ENCODE results near the gene PAK1IP1. TPM values are rescaled to one million over a fixed set of nuclear protein-coding genes. Genes with fewer than 3 reads are reported as not detected.

The PAK1IP1 gene
- polyA plus RNA-seq, 1 of the 3 experiments (the other 2 are of a cell fraction): 16.2 TPM

- Histone ChIP-seq H4K20me1 (ENCODE audit: insufficient read depth) (no peaks in the 10 kb centered on the region), H3K4me2 (no peak overlapping the region), H3F3A (replicated peaks; ENCODE audit: insufficient read depth) (no peaks in the 10 kb centered on the region), H3K4me1 (ENCODE audit: control insufficient read depth in 1 of 2, insufficient read depth in 2 of 2, low read depth in 1 of 2, low read length in 1 of 2) (peaks cover 6 to 20% of the 10 kb centered on the region in 2 experiments; a peak in 3 of 4 replicates), H2AFZ (ENCODE audit: low read depth) (no peak overlapping the region), H3K79me2 (ENCODE audit: insufficient read depth) (peaks cover 25% of the 10 kb centered on the region), H3K4me3 (ENCODE audit: low read depth in 2 of 2, low read length in 1 of 2) (no peak overlapping the region), H3K9ac (no peak overlapping the region), H3K9me3 (no peaks in the 10 kb centered on the region), H3K36me3 (replicated peaks in 1 of 2; ENCODE audit: control insufficient read depth in 1 of 2, insufficient read depth in 2 of 2, low read length in 1 of 2) (peaks cover 7 to 17% of the 10 kb centered on the region in 2 experiments), H3K9me2 (no peaks in the 10 kb centered on the region), H3K27me3 (ENCODE audit: insufficient read depth) (no peaks in the 10 kb centered on the region), H3K27ac (ENCODE audit: low read depth in 2 of 2, low read length in 1 of 2) (no peak overlapping the region)
- 98% methylated on average over 5 of the region's 5 CpGs for WGBS (ENCODE audit: low lambda C conversion rate)
- ChIA-PET CTCF (no interaction called here), POLR2A (interaction anchor here (0.6 kb wide), 1 partner anchor 189 kb away, joined by 3 read pairs; no protein-coding TSS in a partner anchor)
- TF ChIP-seq MXI1 (IDR thresholded peaks at IDR 0.05; ENCODE audit: low read depth, low read length): no peak
- TF ChIP-seq MAX (IDR thresholded peaks at IDR 0.05; ENCODE audit: low read depth): no peak
- TF ChIP-seq ELF1 (IDR thresholded peaks at IDR 0.05): no peak
- TF ChIP-seq MEF2A (IDR thresholded peaks at IDR 0.05; ENCODE audit: borderline replicate concordance, low read depth): no peak
- TF ChIP-seq TEAD4 (IDR thresholded peaks at IDR 0.05; ENCODE audit: borderline replicate concordance, insufficient read depth): no peak
- no peak for TF ChIP-seq FOXJ3 (CRISPR knock-in tag; IDR thresholded peaks at IDR 0.05)
- no peak for TF ChIP-seq JUND (IDR thresholded peaks at IDR 0.05)
- no peak for DNase-seq
Measured at GRCh38 chr6:10745116-10745515, 50.3 kb downstream of the PAK1IP1 start.

- H3K4me2 ChIP-seq: peak overlapping the region; percentile 95
- DNase-seq: no peak
- H3K4me1 ChIP-seq (ENCODE audit: control insufficient read depth in 1 of 2, insufficient read depth in 2 of 2, low read depth in 1 of 2, low read length in 1 of 2): peaks cover 6 to 20% of the 10 kb centered on the region in 2 experiments; a peak in 3 of 4 replicates
- H3K27ac ChIP-seq (ENCODE audit: low read depth in 2 of 2, low read length in 1 of 2): peak overlapping the region in 1 of 2 experiments; percentile 88; a peak in 2 of 4 replicates
- peaks cover 19 to 21% of the 10 kb centered on the region in 2 experiments for H3K36me3 ChIP-seq (replicated peaks in 1 of 2; ENCODE audit: control insufficient read depth in 1 of 2, insufficient read depth in 2 of 2, low read length in 1 of 2)
- H3K79me2 ChIP-seq (ENCODE audit: insufficient read depth): peaks cover 40% of the 10 kb centered on the region
- ChIA-PET CTCF (interaction anchor here (1.0 to 2.0 kb wide), 4 partner anchors 9 to 24 kb away, joined by 3 to 7 read pairs (median 4); partner anchors contain the start of gene TMEM14C), POLR2A (interaction anchor here (0.6 to 3.9 kb wide), 6 partner anchors 23 to 191 kb away, joined by 3 to 66 read pairs (median 5); partner anchors contain the start of genes C6orf52, PAK1IP1 and TMEM14C)
- no peaks in the 10 kb centered on the region for H3K9me3 ChIP-seq
- H3F3A ChIP-seq (replicated peaks; ENCODE audit: insufficient read depth): no peaks in the 10 kb centered on the region
- 22% methylated on average over 9 of the region's 9 CpGs for WGBS (ENCODE audit: low lambda C conversion rate)
- no peaks in the 10 kb centered on the region for H4K20me1 ChIP-seq (ENCODE audit: insufficient read depth)
- TF ChIP-seq GABPA (IDR thresholded peaks at IDR 0.05; ENCODE audit: low read depth): no peak
- TF ChIP-seq YY1 (IDR thresholded peaks at IDR 0.05; ENCODE audit: low read depth): no peak
- TF ChIP-seq RCOR1 (IDR thresholded peaks at IDR 0.05; ENCODE audit: low read length): no peak
- TF ChIP-seq CTCF (IDR thresholded peaks at IDR 0.05): no peak
- no peak for TF ChIP-seq ZBTB33 (IDR thresholded peaks at IDR 0.05; ENCODE audit: borderline replicate concordance, low read depth)
- no peak for TF ChIP-seq NFIC (IDR thresholded peaks at IDR 0.05; ENCODE audit: borderline replicate concordance)
- TF ChIP-seq IRF3 (IDR thresholded peaks at IDR 0.05; ENCODE audit: low read depth, low read length): no peak
- no peak for TF ChIP-seq ELF1 (IDR thresholded peaks at IDR 0.05)
- TF ChIP-seq NRF1 (IDR thresholded peaks at IDR 0.05; ENCODE audit: low read depth, low read length): no peak
- TF ChIP-seq USF2 (IDR thresholded peaks at IDR 0.05; ENCODE audit: borderline replicate concordance, low read depth, low read length): no peak
- no peak for TF ChIP-seq MXI1 (IDR thresholded peaks at IDR 0.05; ENCODE audit: low read depth, low read length)
- TF ChIP-seq TCF12 (IDR thresholded peaks at IDR 0.05): no peak
- no peak for TF ChIP-seq CHD2 (IDR thresholded peaks at IDR 0.05; ENCODE audit: low read length, partially characterized antibody)
- no peak for TF ChIP-seq FOXJ3 (CRISPR knock-in tag; IDR thresholded peaks at IDR 0.05)
- TF ChIP-seq EZH2phosphoT487 (IDR thresholded peaks at IDR 0.05; ENCODE audit: borderline replicate concordance, low read depth): no peak
- no peak for TF ChIP-seq GATA2 (CRISPR knock-in tag; IDR thresholded peaks at IDR 0.05)
- no peak for TF ChIP-seq TAF1 (IDR thresholded peaks at IDR 0.05; ENCODE audit: borderline replicate concordance, low read depth, low read length)
- no peak for TF ChIP-seq TEAD4 (IDR thresholded peaks at IDR 0.05; ENCODE audit: borderline replicate concordance, insufficient read depth)
- no peaks in the 10 kb centered on the region for H3K9me2 ChIP-seq
- H3K9ac ChIP-seq: peak overlapping the region; percentile 65
- peak overlapping the region; percentile 91 to 93 for H3K4me3 ChIP-seq (ENCODE audit: low read depth in 2 of 2, low read length in 1 of 2)
- H3K27me3 ChIP-seq (ENCODE audit: insufficient read depth): no peaks in the 10 kb centered on the region
- peak overlapping the region; percentile 97 for H2AFZ ChIP-seq (ENCODE audit: low read depth)
Measured at GRCh38 chr6:10746915-10747250, 52.1 kb downstream of the PAK1IP1 start.
